ENCODE results near the gene UNG. TPM values are rescaled to one million over a fixed set of nuclear protein-coding genes. Genes with fewer than 3 reads are reported as not detected.

The UNG gene
- total RNA-seq, 1 donor from 2014 or later: 77.6 TPM

- Mint-ChIP-seq H3K4me3 (no peak overlapping the region), H3K27ac (ENCODE audit: unreplicated experiment) (no peak overlapping the region), H3K27me3 (ENCODE audit: low read depth) (no peaks in the 10 kb centered on the region), H3K9me3 (peaks cover 2% of the 10 kb centered on the region), H3K4me1 (no peaks in the 10 kb centered on the region), H3K36me3 (ENCODE audit: low read depth) (peaks cover 4% of the 10 kb centered on the region)
- no peak for DNase-seq (ENCODE audit: low read depth, low spot score)
- TF ChIP-seq CTCF (conservative IDR thresholded peaks at IDR 0.05): no peak
These were observed 32.1 kb upstream of the UNG start for GRCh38 chr12:109065154-109065852.

GRCh38 chr12:109065853-109066193 is 31.6 kb upstream of the UNG start:
- no peak overlapping the region for H3K4me3 Mint-ChIP-seq
- DNase-seq (ENCODE audit: low read depth, low spot score): no peak
- peaks cover 2% of the 10 kb centered on the region for H3K9me3 Mint-ChIP-seq
- H3K27ac Mint-ChIP-seq (ENCODE audit: unreplicated experiment): no peak overlapping the region
- TF ChIP-seq CTCF (conservative IDR thresholded peaks at IDR 0.05): no peak
- no peaks in the 10 kb centered on the region for H3K4me1 Mint-ChIP-seq
- H3K27me3 Mint-ChIP-seq (ENCODE audit: low read depth): no peaks in the 10 kb centered on the region
- H3K36me3 Mint-ChIP-seq (ENCODE audit: low read depth): peaks cover 4% of the 10 kb centered on the region

DNA sequence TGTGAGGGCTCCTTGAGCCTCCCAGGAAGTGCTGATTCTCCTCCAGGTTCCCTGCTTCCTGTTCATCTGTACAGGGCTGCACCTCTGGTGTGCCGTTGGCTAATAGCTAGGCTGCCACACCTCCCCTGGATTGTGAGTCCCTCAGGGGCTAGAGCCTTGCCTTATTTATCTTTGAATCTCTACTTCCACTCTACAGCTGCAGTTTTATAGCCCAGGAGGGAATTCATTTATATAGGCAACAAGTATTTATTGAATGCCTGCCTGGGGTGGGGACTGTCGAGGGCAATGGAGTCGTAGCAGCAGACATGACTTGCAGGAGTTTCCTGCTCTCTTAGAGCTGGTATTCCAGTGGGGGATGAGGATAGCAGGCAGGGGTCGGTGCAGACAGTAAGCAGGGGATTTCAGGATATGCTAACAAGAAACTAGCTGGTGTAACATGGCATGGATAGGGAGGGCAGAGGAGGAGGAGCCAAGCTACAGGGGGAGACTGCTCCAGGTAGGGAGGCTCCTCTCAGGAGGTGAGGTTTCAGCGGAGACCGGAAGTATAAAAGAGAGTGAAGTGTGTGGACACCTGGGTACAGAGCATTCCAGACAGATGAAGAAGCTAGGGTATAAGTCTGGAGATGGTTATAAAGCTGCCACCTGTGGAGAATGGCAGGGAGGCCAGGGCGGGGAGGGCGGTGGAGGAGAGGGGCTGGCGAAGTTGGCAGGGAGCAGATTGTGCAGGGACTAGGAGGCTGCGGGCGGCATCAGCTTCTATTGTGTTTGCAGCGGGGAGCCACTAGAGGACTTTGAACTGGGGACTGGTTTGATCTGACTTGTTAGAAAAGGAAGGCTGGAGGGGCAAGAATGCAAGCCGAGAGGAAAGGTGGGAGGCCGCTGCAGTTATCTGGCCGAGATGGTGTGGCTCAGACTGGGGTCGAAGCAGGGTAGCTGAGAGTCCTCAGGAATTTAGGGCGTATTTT is 27.8 kb upstream of the UNG start:
- Mint-ChIP-seq H3K27ac (ENCODE audit: unreplicated experiment) (no peak overlapping the region), H3K36me3 (ENCODE audit: low read depth) (peaks cover 13% of the 10 kb centered on the region), H3K9me3 (no peaks in the 10 kb centered on the region), H3K4me1 (no peaks in the 10 kb centered on the region), H3K27me3 (ENCODE audit: low read depth) (no peaks in the 10 kb centered on the region), H3K4me3 (no peak overlapping the region)
- DNase-seq (ENCODE audit: low read depth, low spot score): no peak
- TF ChIP-seq CTCF (conservative IDR thresholded peaks at IDR 0.05): no peak

DNA sequence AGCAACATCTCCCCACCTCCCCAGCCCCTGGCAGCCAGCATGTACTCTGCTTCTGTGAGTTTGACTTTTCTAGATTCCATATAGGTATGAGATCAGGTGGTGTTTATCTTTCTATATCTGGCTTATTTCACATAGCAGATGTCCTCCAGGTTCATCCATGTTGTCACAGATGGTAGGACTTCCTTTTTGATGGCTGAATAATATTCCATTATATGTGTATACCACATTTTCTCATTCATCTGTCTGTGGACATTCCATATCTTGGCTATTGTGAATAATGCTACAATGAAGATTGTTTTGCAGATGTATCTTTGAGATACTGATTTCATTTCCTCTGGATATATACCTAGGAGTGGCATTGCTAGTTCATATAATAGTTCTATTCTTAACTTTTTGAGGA is 22.5 kb upstream of the UNG start:
- TF ChIP-seq CTCF (conservative IDR thresholded peaks at IDR 0.05): no peak
- H3K4me1 Mint-ChIP-seq: no peaks in the 10 kb centered on the region

GRCh38 chr12:109082751-109083150 is 14.6 kb upstream of the UNG start:
- DNase-seq (ENCODE audit: low read depth, low spot score): no peak
- H3K36me3 Mint-ChIP-seq (ENCODE audit: low read depth): peaks cover 11% of the 10 kb centered on the region
- TF ChIP-seq CTCF (conservative IDR thresholded peaks at IDR 0.05): no peak

More for the DNA sequence above, 22.5 kb upstream of the UNG start:
- Mint-ChIP-seq H3K9me3 (no peaks in the 10 kb centered on the region), H3K36me3 (ENCODE audit: low read depth) (peaks cover 33% of the 10 kb centered on the region), H3K27ac (ENCODE audit: unreplicated experiment) (no peak overlapping the region), H3K27me3 (ENCODE audit: low read depth) (no peaks in the 10 kb centered on the region), H3K4me3 (no peak overlapping the region)
- DNase-seq (ENCODE audit: low read depth, low spot score): no peak

More at GRCh38 chr12:109082751-109083150, 14.6 kb upstream of the UNG start:
- Mint-ChIP-seq H3K4me1 (no peaks in the 10 kb centered on the region), H3K9me3 (no peaks in the 10 kb centered on the region), H3K27me3 (ENCODE audit: low read depth) (no peaks in the 10 kb centered on the region), H3K4me3 (no peak overlapping the region), H3K27ac (ENCODE audit: unreplicated experiment) (no peak overlapping the region)

Measured in neural crest cell (in vitro differentiated cells).